GM18907 (cell line): ENCODE results near the gene COX6A1.
"Not testable (repeated sequence)": the region's sequence is repeated elsewhere in the genome, so short reads cannot be mapped to it uniquely, and the experiment has no call there.

ENCODE experiments used
- ATAC-seq: cut with Tn5 transposase; IDR thresholded peaks from one replicate; pipeline ENCODE4 v1.9.1; 2021; ENCODE audit warnings: mild to moderate bottlenecking, moderate library complexity; ENCODE audit not compliant: unreplicated experiment

COX6A1 gene

GRCh38 chr12:120425797-120426196 is 12.1 kb upstream of the COX6A1 start:
- ATAC-seq, result no peak

GRCh38 chr12:120428597-120429229 is 9.2 kb upstream of the COX6A1 start:
- no peak for ATAC-seq

GRCh38 chr12:120429368-120429767 is 8.5 kb upstream of the COX6A1 start:
- no peak for ATAC-seq

- no peak for ATAC-seq
Measured at GRCh38 chr12:120432772-120433525, 5.0 kb upstream of the COX6A1 start.

- peak; percentile 14 for ATAC-seq
Measured at GRCh38 chr12:120438495-120439198, 734 bp downstream of the COX6A1 start.

GRCh38 chr12:120439646-120440247 is 1.8 kb downstream of the COX6A1 start:
- ATAC-seq, result no peak

- ATAC-seq, result no peak
Measured at GRCh38 chr12:120444676-120445075, 6.8 kb downstream of the COX6A1 start.

- ATAC-seq, result peak; percentile 91
Measured at GRCh38 chr12:120445911-120446843, 8.3 kb downstream of the COX6A1 start, which contains the start of the genes GATC and TRIAP1. TSS of gene GATC (plus strand) at chr12:120446444. CDS start at chr12:120446481, 37 bp downstream. TSS of gene TRIAP1 (minus strand) at chr12:120446384. CDS start at chr12:120446372, 12 bp downstream.

GRCh38 chr12:120446844-120447178 is 8.9 kb downstream of the COX6A1 start:
- ATAC-seq, result not testable (repeated sequence)

GRCh38 chr12:120447992-120448391 is 10.1 kb downstream of the COX6A1 start:
- ATAC-seq, result no peak

- not testable (repeated sequence) for ATAC-seq
Measured at GRCh38 chr12:120452524-120452923, 14.6 kb downstream of the COX6A1 start.

- ATAC-seq, result no peak
Measured at GRCh38 chr12:120453060-120453750, 15.3 kb downstream of the COX6A1 start.

- ATAC-seq, result peak; percentile 48
Measured at GRCh38 chr12:120453977-120454376, 16.1 kb downstream of the COX6A1 start.

GRCh38 chr12:120455302-120455701 is 17.4 kb downstream of the COX6A1 start:
- ATAC-seq, result no peak

- no peak for ATAC-seq
Measured at GRCh38 chr12:120457133-120457532, 19.2 kb downstream of the COX6A1 start.

- ATAC-seq, result no peak
Measured at GRCh38 chr12:120460157-120460556, 22.2 kb downstream of the COX6A1 start.

- ATAC-seq, result no peak
Measured at GRCh38 chr12:120462099-120462640, 24.3 kb downstream of the COX6A1 start.

- ATAC-seq, result no peak
Measured at GRCh38 chr12:120463712-120464111, 25.8 kb downstream of the COX6A1 start.

GRCh38 chr12:120465756-120466155 is 27.8 kb downstream of the COX6A1 start:
- ATAC-seq, result no peak
